Measurements from ENCODE around the gene ARHGAP4. TPM values are rescaled to one million over a fixed set of nuclear protein-coding genes. Genes with fewer than 3 reads are reported as not detected.
A peak's percentile ranks its signal among the peaks of the same experiment; 100 is the strongest.

The ARHGAP4 gene
- total and polyA plus RNA-seq, 2 of the 4 experiments (the other 2 are of a cell fraction): 0.18 to 0.72 TPM

- H3K4ac ChIP-seq (ENCODE audit: low read depth, low read length): no peak overlapping the region
- H3K4me3 ChIP-seq (ENCODE audit: insufficient read depth, low read depth, low read length): no peak overlapping the region
- no peak overlapping the region for H2BK15ac ChIP-seq (ENCODE audit: low read depth, low read length)
- DNase-seq (peak; percentile 17), ATAC-seq (ENCODE audit: low read depth) (no peak)
- no peak overlapping the region for H4K8ac ChIP-seq (ENCODE audit: low read depth in 2 of 2, low read length in 2 of 2)
- H2AFZ ChIP-seq (replicated peaks; ENCODE audit: low read length, poor library complexity): no peak overlapping the region
- H3K9me3 ChIP-seq (ENCODE audit: control insufficient read depth, insufficient read depth, low read length): no peaks in the 10 kb centered on the region
- H3K27me3 ChIP-seq (ENCODE audit: control insufficient read depth, insufficient read depth, low read length): peaks cover 3% of the 10 kb centered on the region; the same call in 1 of the 2 replicates
- H3K56ac ChIP-seq (ENCODE audit: extremely low read depth, insufficient read depth, low read length): no peak overlapping the region
- H2AK9ac ChIP-seq (replicated peaks; ENCODE audit: low read depth, low read length, poor library complexity): peak overlapping the region; percentile 3
- H2BK120ac ChIP-seq (ENCODE audit: low read depth, low read length): no peak overlapping the region
- no peak overlapping the region for H2BK20ac ChIP-seq (ENCODE audit: low read depth, low read length)
- no peak overlapping the region for H2AK5ac ChIP-seq (ENCODE audit: low read depth, low read length)
- H3K23ac ChIP-seq (ENCODE audit: low read depth, low read length): no peak overlapping the region
- peaks cover 8% of the 10 kb centered on the region; the same call in 1 of the 2 replicates for H4K20me1 ChIP-seq (ENCODE audit: insufficient read depth, low read length)
- no peak overlapping the region for H4K5ac ChIP-seq (ENCODE audit: low read depth, low read length)
- dilution Hi-C loops (cut with HindIII; ENCODE audit: low sequenced_read_pairs, unreplicated experiment): no loop called here
- no peak for TF ChIP-seq SMC3 (IDR thresholded peaks at IDR 0.05; ENCODE audit: low read depth, low read length)
- no peak for TF ChIP-seq MAZ (IDR thresholded peaks at IDR 0.05; ENCODE audit: borderline replicate concordance, low read depth, low read length)
- TF ChIP-seq NFE2L2 (IDR thresholded peaks at IDR 0.05; ENCODE audit: low read depth, low read length): no peak
- TF ChIP-seq ELK1 (IDR thresholded peaks at IDR 0.05; ENCODE audit: borderline replicate concordance, low read depth, low read length): no peak
- no peak for TF ChIP-seq CHD1 (IDR thresholded peaks at IDR 0.05; ENCODE audit: low read depth, low read length)
- no peak for TF ChIP-seq USF2 (IDR thresholded peaks at IDR 0.05; ENCODE audit: low read depth, low read length)
- TF ChIP-seq MAFK (IDR thresholded peaks at IDR 0.05; ENCODE audit: low read depth, low read length): no peak
- no peak for TF ChIP-seq RFX5 (IDR thresholded peaks at IDR 0.05; ENCODE audit: low read depth, low read length)
- no peak for TF ChIP-seq CTCF (conservative IDR thresholded peaks at IDR 0.05; ENCODE audit: low read depth, low read length)
- TF ChIP-seq RAD21 (IDR thresholded peaks at IDR 0.05; ENCODE audit: low read length): no peak
- no peak for TF ChIP-seq FOS (IDR thresholded peaks at IDR 0.05; ENCODE audit: low read depth, low read length)
- no peak for TF ChIP-seq BHLHE40 (IDR thresholded peaks at IDR 0.05; ENCODE audit: low read depth, low read length)
- no peak for TF ChIP-seq RCOR1 (IDR thresholded peaks at IDR 0.05; ENCODE audit: insufficient replicate concordance, low read length)
- TF ChIP-seq MXI1 (IDR thresholded peaks at IDR 0.05; ENCODE audit: borderline replicate concordance, low read depth, low read length): no peak
- TF ChIP-seq CEBPB (IDR thresholded peaks at IDR 0.05; ENCODE audit: low read depth, low read length): no peak
- no peak for TF ChIP-seq POLR2A (IDR thresholded peaks at IDR 0.05; ENCODE audit: low read depth, low read length)
- H3K4me2 ChIP-seq (ENCODE audit: low read depth, low read length): no peak overlapping the region
- 53% methylated on average over 6 of the region's 10 CpGs; no CpG with 5 or more reads in 1 of the 2 experiments for WGBS, 2 experiments (ENCODE audit: extremely low coverage in 2 of 2, insufficient read length in 1 of 2)
- peaks cover 2% of the 10 kb centered on the region; the same call in 1 of the 2 replicates for H3K4me1 ChIP-seq (ENCODE audit: control insufficient read depth, insufficient read depth, low read length)
- no peak overlapping the region for H3K18ac ChIP-seq (ENCODE audit: low read depth, low read length)
- ChIA-PET CTCF (no interaction called here), POLR2A (ENCODE audit: unreplicated experiment) (no interaction called here)
- intact Hi-C loops (cut with micrococcal nuclease): no loop called here
- H3K9ac ChIP-seq (ENCODE audit: low read depth, low read length): no peak overlapping the region
- H3K14ac ChIP-seq (replicated peaks; ENCODE audit: low read depth, low read length): no peak overlapping the region
- no TSS peak for BruUV-seq (replicated peaks)
- no peak overlapping the region for H2BK5ac ChIP-seq (ENCODE audit: low read depth, low read length, poor library complexity, severe bottlenecking)
- H3K27ac ChIP-seq (ENCODE audit: insufficient read depth, low read length): no peak overlapping the region
- no peaks in the 10 kb centered on the region for H3K9me1 ChIP-seq (ENCODE audit: insufficient read depth, low read length)
- H3K36me3 ChIP-seq (ENCODE audit: control insufficient read depth, insufficient read depth, low read length): no peaks in the 10 kb centered on the region
- peaks cover under 1 to 9% of the 10 kb centered on the region in 2 experiments; a peak in 1 of 4 replicates for H3K79me1 ChIP-seq (ENCODE audit: low read depth in 1 of 2, low read length in 2 of 2)
- in situ Hi-C loops (cut with MboI; ENCODE audit: low sequenced_read_pairs): no loop called here
- no peak overlapping the region for H4K91ac ChIP-seq (ENCODE audit: insufficient read depth, low read depth, low read length)
These were observed 12.2 kb upstream of the ARHGAP4 start for GRCh38 chrX:153938226-153938786.

All from IMR-90 (cell line).